BLaER1 treated with 17β-estradiol and CSF1 and Interleukin-3, amounts not matched to agents 10 nM and 100 nM (cell line): ENCODE data around the gene TRIM34.

Source experiments
- H3K27ac ChIP-seq, 11 experiments: shearing (Covaris generic); formaldehyde crosslinking; 2 replicates each; pipeline ENCODE4 v1.8.1; 2022
- H3K27me3 ChIP-seq, 11 experiments: shearing (Covaris generic); formaldehyde crosslinking; 2 replicates each; pipeline ENCODE4 v1.8.1; 2022
- H3K36me3 ChIP-seq, 11 experiments: shearing (Covaris generic); formaldehyde crosslinking; 2 replicates each; pipeline ENCODE4 v1.8.1; 2022
- H3K4me1 ChIP-seq, 10 experiments: shearing (Covaris generic); formaldehyde crosslinking; 2 replicates each; pipeline ENCODE4 v1.8.1; 2022
- H3K4me2 ChIP-seq, 11 experiments: shearing (Covaris generic); formaldehyde crosslinking; 2 replicates each; pipeline ENCODE4 v1.8.1; 2022
- H3K4me3 ChIP-seq, 10 experiments: shearing (Covaris generic); formaldehyde crosslinking; 2 replicates each; pipeline ENCODE4 v1.8.1; 2022
- H3K9ac ChIP-seq, 11 experiments: shearing (Covaris generic); formaldehyde crosslinking; 2 replicates each; pipeline ENCODE4 v1.8.1; 2022
- H3K9me3 ChIP-seq, 11 experiments: shearing (Covaris generic); formaldehyde crosslinking; replicated peaks in 1 of 11; 2 replicates each; pipeline ENCODE4 v1.8.1; 2022
- H4K20me1 ChIP-seq, 11 experiments: shearing (Covaris generic); formaldehyde crosslinking; 2 replicates each; pipeline ENCODE4 v1.8.1; 2022
- Cebpa-rat ChIP-seq, 11 experiments: shearing (Covaris generic); IDR thresholded peaks; 2 replicates each; pipeline ENCODE4 v1.8.1; 2022

TRIM34 gene

DNA sequence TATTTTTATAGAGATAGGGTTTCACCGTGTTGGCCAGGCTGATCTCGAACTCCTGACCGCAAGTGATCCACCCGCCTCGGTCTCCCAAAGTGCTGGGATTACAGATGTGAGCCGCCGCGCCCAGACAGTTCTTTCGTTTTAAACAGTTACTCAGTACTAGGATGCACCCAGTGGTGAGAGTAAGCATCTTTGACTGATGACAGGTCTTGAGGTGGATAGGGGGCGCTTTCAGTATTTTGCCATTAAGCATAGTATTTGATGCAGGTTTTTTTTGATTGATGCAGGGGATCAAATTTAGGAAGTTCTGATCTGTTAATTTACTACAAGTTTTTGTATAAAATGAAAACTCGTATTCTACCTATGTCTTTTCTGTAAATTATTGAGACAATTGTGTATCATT, 13.2 kb upstream of the TRIM34 start:
- H3K36me3 ChIP-seq = peaks cover 0 to 37% (median 23%) of the 10 kb centered on the region in 11 experiments; a peak in 16 of 22 replicates
- no peaks in the 10 kb centered on the region for H3K27me3 ChIP-seq
- no peak for TF ChIP-seq Cebpa-rat (IDR thresholded peaks at IDR 0.05)
- H3K4me2 ChIP-seq = no peak overlapping the region
- no peak overlapping the region for H3K27ac ChIP-seq
- no peaks in the 10 kb centered on the region for H3K9me3 ChIP-seq
- H3K4me3 ChIP-seq = no peak overlapping the region
- H3K9ac ChIP-seq = no peak overlapping the region
- peaks cover 6 to 12% (median 9%) of the 10 kb centered on the region in 10 experiments; a peak in 15 of 20 replicates for H3K4me1 ChIP-seq
- no peaks in the 10 kb centered on the region for H4K20me1 ChIP-seq

DNA sequence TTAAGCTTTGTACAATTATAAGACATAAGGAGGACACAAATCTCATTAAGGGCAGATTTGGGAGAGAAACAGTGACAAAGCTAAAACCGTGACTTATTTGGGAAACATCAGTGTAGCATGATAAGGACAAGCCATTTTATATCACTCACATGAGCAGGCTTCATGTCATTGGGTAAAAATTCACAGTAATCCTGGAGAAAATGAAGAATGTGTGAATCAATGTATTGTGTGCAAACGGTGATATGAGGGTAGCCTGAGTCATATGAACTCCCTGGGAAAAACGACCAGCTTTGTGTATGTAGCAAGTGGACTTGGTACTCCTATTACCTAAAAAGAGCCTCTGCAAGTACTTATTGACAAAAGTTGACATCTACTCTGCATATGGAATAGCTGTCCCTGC, 6.0 kb upstream of the TRIM34 start:
- Histone ChIP-seq H3K9me3 (no peaks in the 10 kb centered on the region), H3K27ac (no peak overlapping the region), H3K4me1 (peaks cover 0 to 2% (median under 1%) of the 10 kb centered on the region in 10 experiments; a peak in 7 of 20 replicates), H3K36me3 (no peaks in the 10 kb centered on the region), H4K20me1 (no peaks in the 10 kb centered on the region), H3K4me2 (no peak overlapping the region), H3K4me3 (no peak overlapping the region), H3K9ac (no peak overlapping the region), H3K27me3 (no peaks in the 10 kb centered on the region)
- no peak for TF ChIP-seq Cebpa-rat (IDR thresholded peaks at IDR 0.05)

DNA sequence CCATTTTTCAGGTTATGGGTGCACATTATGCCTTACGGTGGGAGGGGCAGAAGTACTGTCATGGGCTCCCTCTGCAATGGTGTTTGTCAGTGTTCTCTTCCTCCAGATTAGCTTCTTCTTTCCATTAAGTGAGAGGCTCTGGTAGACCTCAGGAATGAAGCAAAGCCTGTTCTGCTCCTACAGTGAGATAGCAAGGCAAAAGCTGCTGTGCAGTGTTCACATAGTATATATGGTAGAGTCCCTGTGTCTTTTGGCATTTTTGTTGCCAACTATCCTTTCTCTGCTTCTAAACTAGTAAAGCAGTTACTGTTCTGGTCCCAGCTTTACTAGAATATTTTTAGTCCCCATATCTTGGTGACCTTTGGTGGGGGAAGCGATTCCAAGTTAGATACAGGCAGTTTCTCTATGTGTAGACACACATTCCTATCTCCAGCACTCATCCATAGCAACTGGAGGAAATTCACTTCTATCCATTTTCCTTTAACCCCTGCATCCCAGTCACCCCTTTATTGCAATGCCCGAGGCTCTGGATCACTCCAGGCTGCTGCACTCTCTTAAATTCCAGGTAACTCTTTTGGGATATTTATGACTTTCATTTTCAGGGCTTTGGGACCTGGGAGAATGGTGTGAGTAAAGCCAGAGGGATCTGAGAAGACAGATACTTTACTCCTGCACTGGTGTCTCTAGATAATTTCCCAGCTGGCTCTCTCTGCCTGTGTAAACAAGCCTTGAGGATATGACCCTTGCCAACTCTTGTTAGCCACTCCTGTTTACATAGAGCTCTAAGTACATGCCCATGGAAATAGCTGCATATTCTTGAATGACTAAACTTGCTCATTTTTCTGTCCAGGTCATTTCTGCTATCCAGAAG, 3.9 kb upstream of the TRIM34 start:
- Histone ChIP-seq H3K9me3 (no peaks in the 10 kb centered on the region), H3K4me1 (peaks cover 12 to 18% (median 16%) of the 10 kb centered on the region in 10 experiments), H3K9ac (no peak overlapping the region), H3K36me3 (no peaks in the 10 kb centered on the region), H3K4me3 (no peak overlapping the region), H3K4me2 (no peak overlapping the region), H3K27me3 (no peaks in the 10 kb centered on the region), H3K27ac (no peak overlapping the region), H4K20me1 (no peaks in the 10 kb centered on the region)
- no peak for TF ChIP-seq Cebpa-rat (IDR thresholded peaks at IDR 0.05)

DNA sequence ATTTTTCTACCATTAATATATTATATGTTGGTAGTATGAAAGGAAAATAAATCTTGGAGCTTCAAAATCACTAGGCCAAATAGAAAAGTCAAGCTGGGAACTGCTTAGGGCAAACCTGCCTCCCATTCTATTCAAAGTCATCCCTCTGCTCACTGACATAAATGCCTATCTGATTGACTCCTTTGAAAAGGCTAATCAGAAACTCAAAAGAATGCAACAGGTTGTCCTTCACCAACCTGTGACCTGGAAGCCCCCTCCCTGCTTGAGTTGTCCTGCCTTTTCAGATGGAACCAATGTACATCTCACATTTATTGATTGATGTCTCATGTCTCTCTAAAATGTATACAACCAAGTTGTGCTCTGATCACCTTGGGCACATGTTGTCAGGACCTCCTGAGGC, 3.2 kb upstream of the TRIM34 start:
- Histone ChIP-seq H3K4me3 (no peak overlapping the region), H3K36me3 (0 out of 22 replicates have a peak, but pooled peaks cover 0 to 2% (median 0%) of the 10 kb centered on the region in 11 experiments), H3K9me3 (no peaks in the 10 kb centered on the region), H3K9ac (no peak overlapping the region), H3K27me3 (no peaks in the 10 kb centered on the region), H3K27ac (no peak overlapping the region), H3K4me2 (no peak overlapping the region), H3K4me1 (peaks cover 18 to 22% (median 19%) of the 10 kb centered on the region in 10 experiments), H4K20me1 (no peaks in the 10 kb centered on the region)
- TF ChIP-seq Cebpa-rat (IDR thresholded peaks at IDR 0.05) = no peak

DNA sequence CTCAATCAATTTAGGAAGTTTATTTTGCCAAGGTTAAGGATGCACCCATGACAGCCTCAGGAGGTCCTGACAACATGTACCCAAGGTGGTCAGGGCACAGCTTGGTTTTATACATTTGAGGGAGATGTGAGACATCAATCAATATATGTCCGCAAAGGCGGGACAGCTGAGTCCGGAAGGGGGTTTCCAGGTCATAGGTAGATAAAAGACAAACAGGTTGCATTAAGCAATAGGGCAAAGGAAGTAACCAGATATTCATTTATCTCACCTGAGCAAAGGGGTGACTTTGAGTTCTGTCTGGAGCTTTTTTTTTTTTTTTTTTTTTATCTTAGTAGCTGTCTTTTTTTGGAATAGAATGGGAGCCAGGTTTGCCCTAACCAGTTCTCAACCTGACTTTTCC, 2.0 kb upstream of the TRIM34 start:
- H4K20me1 ChIP-seq = no peaks in the 10 kb centered on the region
- 0 out of 22 replicates have a peak, but pooled peaks cover 0 to 1% (median 0%) of the 10 kb centered on the region in 11 experiments for H3K9me3 ChIP-seq
- H3K4me1 ChIP-seq = peaks cover 18 to 23% (median 19%) of the 10 kb centered on the region in 10 experiments
- no peak overlapping the region for H3K4me3 ChIP-seq
- no peak overlapping the region for H3K4me2 ChIP-seq
- no peak overlapping the region for H3K27ac ChIP-seq
- no peak for TF ChIP-seq Cebpa-rat (IDR thresholded peaks at IDR 0.05)
- H3K36me3 ChIP-seq = 0 out of 22 replicates have a peak, but pooled peaks cover 0 to 4% (median 0%) of the 10 kb centered on the region in 11 experiments
- no peak overlapping the region for H3K9ac ChIP-seq
- no peaks in the 10 kb centered on the region for H3K27me3 ChIP-seq

DNA sequence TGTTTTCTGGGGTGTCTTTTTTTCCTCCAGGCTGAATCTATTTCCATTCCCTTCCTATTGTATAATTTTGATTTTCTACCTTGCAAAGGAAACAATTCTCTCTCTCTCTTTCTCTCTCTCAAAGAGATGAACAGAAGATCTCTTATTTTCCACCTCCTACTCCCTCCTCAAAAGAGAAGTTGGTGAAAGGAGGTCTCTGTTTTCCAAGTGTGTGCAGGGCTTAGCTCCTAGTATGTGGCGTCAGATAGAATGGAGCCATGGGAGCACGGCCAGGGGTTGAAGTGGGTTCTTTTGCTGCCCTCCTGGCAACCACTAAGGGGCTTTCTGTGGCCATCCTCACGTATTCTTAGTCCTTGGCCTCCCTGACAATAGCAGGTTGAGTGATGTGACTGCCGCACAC, 480 bp downstream of the TRIM34 start:
- Histone ChIP-seq H3K27me3 (no peaks in the 10 kb centered on the region), H3K27ac (peak overlapping the region; percentile 1 to 81 (median 72); a peak in 20 of 22 replicates), H3K4me2 (peak overlapping the region; percentile 81 to 96 (median 91)), H3K36me3 (peaks cover 0 to 4% (median 0%) of the 10 kb centered on the region in 11 experiments; a peak in 1 of 22 replicates), H3K9ac (peak overlapping the region; percentile 68 to 80 (median 75)), H3K9me3 (peaks cover 0 to 13% (median 4%) of the 10 kb centered on the region in 11 experiments; a peak in 2 of 22 replicates), H3K4me3 (peak overlapping the region; percentile 57 to 74 (median 66)), H3K4me1 (peaks cover 18 to 23% (median 19%) of the 10 kb centered on the region in 10 experiments), H4K20me1 (no peaks in the 10 kb centered on the region)
- TF ChIP-seq Cebpa-rat (IDR thresholded peaks at IDR 0.05) = no peak

DNA sequence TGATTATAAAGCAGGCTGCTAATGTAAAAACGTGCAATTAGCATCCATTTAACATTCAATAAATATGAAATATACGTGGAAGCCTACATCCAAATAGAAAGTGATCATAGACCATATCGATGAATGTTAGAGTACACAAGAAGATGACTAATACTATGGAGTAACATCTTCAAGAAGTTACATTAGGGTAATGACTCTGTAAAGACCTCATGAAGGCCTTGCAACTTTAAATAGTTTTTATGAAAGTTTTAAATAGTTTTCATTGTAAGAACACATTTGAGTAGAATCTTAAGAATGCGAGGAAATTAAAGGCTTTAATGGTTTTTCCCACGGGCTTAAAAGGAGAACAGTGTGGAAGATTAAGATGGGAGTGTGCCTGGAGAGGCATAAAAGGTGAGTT, 1.4 kb downstream of the TRIM34 start:
- peak overlapping the region; percentile 81 to 96 (median 91); a peak in 20 of 22 replicates for H3K4me2 ChIP-seq
- no peaks in the 10 kb centered on the region for H4K20me1 ChIP-seq
- peaks cover 0 to 4% (median 0%) of the 10 kb centered on the region in 11 experiments; a peak in 1 of 22 replicates for H3K36me3 ChIP-seq
- no peaks in the 10 kb centered on the region for H3K27me3 ChIP-seq
- peaks cover 0 to 13% (median 4%) of the 10 kb centered on the region in 11 experiments; a peak in 2 of 22 replicates for H3K9me3 ChIP-seq
- peaks cover 18 to 23% (median 19%) of the 10 kb centered on the region in 10 experiments for H3K4me1 ChIP-seq
- no peak for TF ChIP-seq Cebpa-rat (IDR thresholded peaks at IDR 0.05)
- H3K9ac ChIP-seq = peak overlapping the region in 2 of 11 experiments; percentile 68 to 76; a peak in 1 of 22 replicates
- H3K27ac ChIP-seq = no peak overlapping the region
- peak overlapping the region in 3 of 10 experiments; percentile 62 to 67 (median 66); a peak in 2 of 20 replicates for H3K4me3 ChIP-seq

DNA sequence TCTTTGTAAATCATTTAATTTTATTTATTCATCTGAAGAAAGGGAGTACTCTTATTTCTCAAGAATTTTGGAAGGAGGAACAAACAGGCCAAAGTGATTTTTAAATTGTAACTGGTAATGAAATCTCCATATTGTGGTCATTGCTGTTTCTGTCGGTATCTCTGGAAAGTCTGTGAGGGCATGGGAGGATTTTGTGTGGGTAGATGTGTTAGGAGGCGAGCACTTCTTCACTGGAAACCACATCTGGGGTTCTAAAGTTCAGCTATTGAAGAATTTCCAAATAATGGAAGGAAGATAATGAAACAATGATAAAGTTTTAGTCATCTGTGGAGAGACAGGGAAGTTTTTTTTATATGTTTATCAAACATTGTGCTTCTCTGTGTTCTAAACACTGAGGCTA, 6.6 kb downstream of the TRIM34 start:
- Histone ChIP-seq H4K20me1 (no peaks in the 10 kb centered on the region), H3K9ac (no peak overlapping the region), H3K27me3 (no peaks in the 10 kb centered on the region), H3K9me3 (peaks cover 0 to 13% (median 4%) of the 10 kb centered on the region in 11 experiments; a peak in 2 of 22 replicates), H3K4me1 (peaks cover 0 to 15% (median 0%) of the 10 kb centered on the region in 10 experiments; a peak in 8 of 20 replicates), H3K27ac (no peak overlapping the region), H3K4me2 (peak overlapping the region in 1 of 11 experiments; percentile 33; a peak in 3 of 22 replicates), H3K36me3 (peaks cover 26 to 46% (median 39%) of the 10 kb centered on the region in 11 experiments; a peak in 21 of 22 replicates), H3K4me3 (no peak overlapping the region)
- TF ChIP-seq Cebpa-rat (IDR thresholded peaks at IDR 0.05) = no peak
